ENCODE data around the gene USP40. TPM values are rescaled to one million over a fixed set of nuclear protein-coding genes. Genes with fewer than 3 reads are reported as not detected.
A peak's percentile ranks its signal among the peaks of the same experiment; 100 is the strongest.

Gene USP40
- total and polyA plus RNA-seq, 2 of the 8 experiments (the other 6 are each of a cell fraction or from before 2014, with no cell fraction given): 12.0 to 15.7 TPM

- Histone ChIP-seq H3K56ac (replicated peaks; ENCODE audit: insufficient read length, low read depth, low read length) (no peak overlapping the region), H2BK12ac (ENCODE audit: low read depth, low read length) (no peak overlapping the region), H4K20me1 (replicated peaks in 1 of 2; ENCODE audit: control insufficient read depth in 1 of 2, insufficient read depth in 2 of 2, low read length in 2 of 2) (no peaks in the 10 kb centered on the region), H2BK15ac (ENCODE audit: low read length) (no peak overlapping the region), H4K8ac (ENCODE audit: extremely low read depth, insufficient read depth, low read length) (no peak overlapping the region), H3K4me3 (ENCODE audit: extremely low read depth in 1 of 4, insufficient read depth in 2 of 4, low read depth in 3 of 4, low read length in 4 of 4) (no peak overlapping the region), H3K9ac (replicated peaks in 1 of 4; ENCODE audit: extremely low read depth in 1 of 4, low read depth in 3 of 4, low read length in 3 of 4) (peak overlapping the region in 1 of 4 experiments; percentile 8; a peak in 1 of 7 replicates), H2BK120ac (replicated peaks; ENCODE audit: low read depth, low read length) (no peak overlapping the region), H2BK5ac (ENCODE audit: low read depth, low read length) (no peak overlapping the region), H3K4ac (replicated peaks; ENCODE audit: insufficient read length, low read depth, low read length) (no peak overlapping the region), H3K23ac (ENCODE audit: insufficient read length) (no peak overlapping the region), H2AFZ (ENCODE audit: low read length) (no peak overlapping the region), H3K27ac (ENCODE audit: low read depth, low read length) (no peak overlapping the region), H4K91ac (replicated peaks; ENCODE audit: insufficient read length, low read length) (no peak overlapping the region), H3K18ac (ENCODE audit: extremely low read depth, low read length) (no peak overlapping the region), H4K5ac (ENCODE audit: insufficient read length, low read depth, low read length) (no peak overlapping the region), H3K36me3 (ENCODE audit: control insufficient read depth in 2 of 4, insufficient read depth in 4 of 4, low read length in 3 of 4) (no peaks in the 10 kb centered on the region; a peak in 1 of 8 replicates), H3K79me2 (ENCODE audit: control insufficient read depth in 1 of 2, insufficient read depth in 2 of 2, low read length in 2 of 2) (no peaks in the 10 kb centered on the region), H2AK5ac (ENCODE audit: low read depth, low read length) (no peak overlapping the region), H3K27me3 (replicated peaks in 1 of 4; ENCODE audit: control insufficient read depth in 3 of 4, extremely low read depth in 1 of 4, insufficient read depth in 3 of 4, low read length in 3 of 4) (no peaks in the 10 kb centered on the region), H2BK20ac (ENCODE audit: low read length) (no peak overlapping the region), H3K9me3 (ENCODE audit: insufficient read depth in 2 of 2, low read depth in 1 of 2, low read length in 1 of 2) (no peaks in the 10 kb centered on the region), H3K14ac (ENCODE audit: insufficient read length) (no peak overlapping the region), H3K79me1 (ENCODE audit: low read depth, low read length) (no peaks in the 10 kb centered on the region), H3K4me1 (replicated peaks in 1 of 4; ENCODE audit: control insufficient read depth in 3 of 4, insufficient read depth in 4 of 4, low read length in 3 of 4) (no peaks in the 10 kb centered on the region), H3K4me2 (ENCODE audit: insufficient read depth in 1 of 2, low read depth in 2 of 2, low read length in 2 of 2) (no peak overlapping the region), H3K23me2 (ENCODE audit: low read depth, low read length) (no peaks in the 10 kb centered on the region)
- ChIA-PET CTCF (ENCODE audit: partially characterized antibody) (no interaction called here), POLR2A (ENCODE audit: partially characterized antibody) (no interaction called here)
- DNase-seq (ENCODE audit: low read depth in 1 of 2, low spot score in 2 of 2) (no peak), FAIRE-seq (no peak)
- 92% methylated on average over 4 of the region's 4 CpGs; no CpG with 5 or more reads in 1 of the 2 experiments for WGBS, 2 experiments (ENCODE audit: extremely low coverage in 1 of 2, insufficient coverage in 1 of 2, insufficient read length in 1 of 2, insufficient replicate concordance in 2 of 2, low coverage in 1 of 2, low lambda C conversion rate in 2 of 2, missing lambda C conversion rate in 1 of 2)
- TF ChIP-seq NRF1 (IDR thresholded peaks at IDR 0.05; ENCODE audit: low read depth, low read length): no peak
- no peak for TF ChIP-seq EZH2 (IDR thresholded peaks at IDR 0.05; ENCODE audit: low read depth, low read length, severe bottlenecking)
- no peak for TF ChIP-seq USF2 (IDR thresholded peaks at IDR 0.05; ENCODE audit: low read length)
- TF ChIP-seq SRF (IDR thresholded peaks at IDR 0.05; ENCODE audit: low read depth, low read length): no peak
- TF ChIP-seq TBP (IDR thresholded peaks at IDR 0.05; ENCODE audit: low read depth, low read length): no peak
- TF ChIP-seq TAF1 (IDR thresholded peaks at IDR 0.05; ENCODE audit: low read depth, low read length): no peak
- TF ChIP-seq NANOG (IDR thresholded peaks at IDR 0.05; ENCODE audit: insufficient read depth, low read depth, low read length, poor library complexity, severe bottlenecking): no peak
- no peak for TF ChIP-seq GTF2F1 (IDR thresholded peaks at IDR 0.05; ENCODE audit: borderline replicate concordance, low read depth, low read length)
- no peak for TF ChIP-seq BRCA1 (IDR thresholded peaks at IDR 0.05; ENCODE audit: low read depth, low read length)
- no peak for TF ChIP-seq SUZ12 (IDR thresholded peaks at IDR 0.05; ENCODE audit: low read length)
- TF ChIP-seq SIN3A (conservative IDR thresholded peaks at IDR 0.05 in 1 of 2, IDR thresholded peaks at IDR 0.05 in 1 of 2; ENCODE audit: low read depth in 1 of 2, low read length in 2 of 2): no peak
- no peak for TF ChIP-seq TAF7 (optimal IDR thresholded peaks at IDR 0.05; ENCODE audit: borderline replicate concordance, low read depth, low read length)
- TF ChIP-seq YY1 (IDR thresholded peaks at IDR 0.05; ENCODE audit: low read depth, low read length): no peak
- TF ChIP-seq ZNF274 (IDR thresholded peaks at IDR 0.05; ENCODE audit: borderline replicate concordance, extremely low read depth, low read length): no peak
Observed at GRCh38 chr2:233492751-233493150, 73.8 kb downstream of the USP40 start.
